Smooth muscle cell (in vitro differentiated cells): ENCODE results near the gene ELN. TPM values are rescaled to one million over a fixed set of nuclear protein-coding genes. Genes with fewer than 3 reads are reported as not detected.

Experiments used
- DNase-seq: peaks from one replicate; lab custom pipeline; 2025; ENCODE audit not compliant: unreplicated experiment; lab: John Stamatoyannopoulos, UW
- H2AFZ ChIP-seq: fragments of 200-600 bp; sonication (generic); 2 replicates; pipeline ENCODE4 v1.6.0; 2016; ENCODE audit warnings: antibody characterized with exemption, low read depth, mild to moderate bottlenecking
- H3F3A ChIP-seq: fragments of 200-600 bp; sonication (generic); 2 replicates; pipeline ENCODE4 v1.6.0; 2017; ENCODE audit warnings: antibody characterized with exemption, low read depth
- H3K27ac ChIP-seq: fragments of 200-600 bp; sonication (generic); 2 replicates; pipeline ENCODE4 v1.5.1; 2016; ENCODE audit warnings: low read depth, mild to moderate bottlenecking
- H3K27me3 ChIP-seq: fragments of 200-600 bp; sonication (generic); 2 replicates; pipeline ENCODE4 v1.6.1; 2016; ENCODE audit warnings: low read depth, mild to moderate bottlenecking
- H3K36me3 ChIP-seq: fragments of 200-600 bp; sonication (generic); 2 replicates; pipeline ENCODE4 v1.5.1; 2016; ENCODE audit warnings: low read depth
- H3K4me1 ChIP-seq: fragments of 200-600 bp; sonication (generic); 2 replicates; pipeline ENCODE4 v1.5.1; 2016; ENCODE audit warnings: low read depth
- H3K4me2 ChIP-seq: fragments of 200-600 bp; sonication (generic); 2 replicates; pipeline ENCODE4 v1.6.0; 2016; ENCODE audit warnings: mild to moderate bottlenecking
- H3K4me3 ChIP-seq: fragments of 200-600 bp; sonication (generic); 2 replicates; pipeline ENCODE4 v1.5.1; 2016; ENCODE audit warnings: mild to moderate bottlenecking
- H3K79me2 ChIP-seq: fragments of 200-600 bp; sonication (generic); 2 replicates; pipeline ENCODE4 v1.6.0; 2016; ENCODE audit warnings: low read depth, mild to moderate bottlenecking
- H3K9ac ChIP-seq: fragments of 200-600 bp; sonication (generic); 2 replicates; pipeline ENCODE4 v1.6.0; 2016; ENCODE audit warnings: low read depth
- H3K9me3 ChIP-seq: fragments of 200-600 bp; sonication (generic); replicated peaks from 2 replicates; pipeline ENCODE4 v1.5.1; 2016; ENCODE audit warnings: low read depth
- H4K20me1 ChIP-seq: fragments of 200-600 bp; sonication (generic); 2 replicates; pipeline ENCODE4 v1.6.0; 2016; ENCODE audit warnings: low read depth
- WGBS: methylation state at CpG from one replicate; pipeline ENCODE4 v1.1.7; 2016; ENCODE audit warnings: low lambda C conversion rate; 5-methylcytosine and 5-hydroxymethylcytosine counted together
- polyA plus RNA-seq: library from polyadenylated mRNA; unstranded; fragments of >200 nt; fragmentation: Nextera tagmentation; extraction: Ambion mirVana; gene quantifications from 2 replicates; pipeline ENCODE4 v1.2.1, GENCODE V29; 2016
- total RNA-seq: library from RNA; depleted of rRNA; stranded (reverse); fragments of >200 nt; gene quantifications from 2 replicates; pipeline ENCODE4 v1.2.3, GENCODE V29; 2014
- TF ChIP-seq, protein P1 (sequence below): fragments of 200-600 bp; sonication (generic); IDR thresholded peaks from 2 replicates; pipeline ENCODE4 v1.5.1; 2017; ENCODE audit warnings: borderline replicate concordance, mild to moderate bottlenecking, antibody characterized with exemption; ENCODE audit not compliant: insufficient read depth, poor library complexity, severe bottlenecking

The ELN gene
- total and polyA plus RNA-seq, 2 experiments from 2014 or later, result 0.13 TPM; not detected in 1

DNA sequence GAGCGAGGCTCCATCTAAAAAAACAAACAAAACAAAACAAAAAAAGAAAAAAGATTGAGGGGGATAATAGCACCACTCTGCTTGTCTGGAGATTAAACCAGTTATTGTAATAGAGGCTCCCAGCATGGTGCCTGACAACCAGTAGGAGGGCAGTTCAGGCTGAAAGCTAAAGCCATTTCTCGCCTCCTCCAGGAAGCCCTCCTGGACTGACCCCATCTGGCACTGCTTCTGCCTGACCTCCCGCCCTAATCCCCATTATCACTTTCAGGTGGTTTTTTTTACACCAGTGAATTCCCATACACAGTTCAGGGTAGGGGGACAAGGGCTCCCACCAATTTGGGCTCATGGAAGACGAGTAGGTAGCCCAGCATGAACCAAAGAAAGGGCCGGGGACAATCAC is 8.8 kb upstream of the ELN start:
- no peaks in the 10 kb centered on the region for H3K9me3 ChIP-seq
- H3F3A ChIP-seq, result no peaks in the 10 kb centered on the region
- H3K4me3 ChIP-seq, result no peak overlapping the region
- 90% methylated on average over 5 of the region's 5 CpGs for WGBS
- H3K27ac ChIP-seq, result no peak overlapping the region
- H3K36me3 ChIP-seq, result no peaks in the 10 kb centered on the region
- TF ChIP-seq, protein P1, sequence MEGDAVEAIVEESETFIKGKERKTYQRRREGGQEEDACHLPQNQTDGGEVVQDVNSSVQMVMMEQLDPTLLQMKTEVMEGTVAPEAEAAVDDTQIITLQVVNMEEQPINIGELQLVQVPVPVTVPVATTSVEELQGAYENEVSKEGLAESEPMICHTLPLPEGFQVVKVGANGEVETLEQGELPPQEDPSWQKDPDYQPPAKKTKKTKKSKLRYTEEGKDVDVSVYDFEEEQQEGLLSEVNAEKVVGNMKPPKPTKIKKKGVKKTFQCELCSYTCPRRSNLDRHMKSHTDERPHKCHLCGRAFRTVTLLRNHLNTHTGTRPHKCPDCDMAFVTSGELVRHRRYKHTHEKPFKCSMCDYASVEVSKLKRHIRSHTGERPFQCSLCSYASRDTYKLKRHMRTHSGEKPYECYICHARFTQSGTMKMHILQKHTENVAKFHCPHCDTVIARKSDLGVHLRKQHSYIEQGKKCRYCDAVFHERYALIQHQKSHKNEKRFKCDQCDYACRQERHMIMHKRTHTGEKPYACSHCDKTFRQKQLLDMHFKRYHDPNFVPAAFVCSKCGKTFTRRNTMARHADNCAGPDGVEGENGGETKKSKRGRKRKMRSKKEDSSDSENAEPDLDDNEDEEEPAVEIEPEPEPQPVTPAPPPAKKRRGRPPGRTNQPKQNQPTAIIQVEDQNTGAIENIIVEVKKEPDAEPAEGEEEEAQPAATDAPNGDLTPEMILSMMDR, result no peak
- no peaks in the 10 kb centered on the region for H3K79me2 ChIP-seq
- H3K9ac ChIP-seq, result no peak overlapping the region
- DNase-seq, result no peak
- H2AFZ ChIP-seq, result no peak overlapping the region
- no peaks in the 10 kb centered on the region for H3K27me3 ChIP-seq
- H3K4me1 ChIP-seq, result no peaks in the 10 kb centered on the region
- no peaks in the 10 kb centered on the region for H4K20me1 ChIP-seq
- no peak overlapping the region for H3K4me2 ChIP-seq

DNA sequence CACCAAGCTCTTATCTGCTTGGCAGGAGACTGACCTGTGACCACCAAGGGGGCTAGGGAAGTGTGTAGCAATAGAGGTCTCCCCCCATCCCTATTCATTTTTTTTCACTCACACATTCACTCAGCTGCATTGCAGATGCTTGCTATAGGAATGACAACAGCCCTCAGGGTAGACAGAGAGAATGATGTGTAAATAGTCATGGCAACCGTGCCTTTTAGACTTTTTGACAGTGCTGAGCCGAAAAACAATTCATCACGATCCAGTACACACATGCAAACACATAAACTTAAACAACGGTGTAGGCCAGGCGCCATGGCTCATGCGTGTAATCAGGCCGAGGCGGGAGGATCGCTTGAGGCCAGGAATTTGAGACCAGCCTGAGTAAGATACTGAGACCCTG is 7.6 kb upstream of the ELN start:
- no peaks in the 10 kb centered on the region for H3K36me3 ChIP-seq
- H3F3A ChIP-seq, result no peaks in the 10 kb centered on the region
- H3K9ac ChIP-seq, result no peak overlapping the region
- 93% methylated on average over 9 of the region's 9 CpGs for whole genome bisulfite sequencing
- H3K27me3 ChIP-seq, result no peaks in the 10 kb centered on the region
- H3K27ac ChIP-seq, result no peak overlapping the region
- H3K9me3 ChIP-seq, result no peaks in the 10 kb centered on the region
- TF ChIP-seq, protein P1, result no peak
- H3K4me1 ChIP-seq, result no peaks in the 10 kb centered on the region
- H4K20me1 ChIP-seq, result no peaks in the 10 kb centered on the region
- H3K4me3 ChIP-seq, result no peak overlapping the region
- DNase-seq, result no peak
- H2AFZ ChIP-seq, result no peak overlapping the region
- H3K79me2 ChIP-seq, result no peaks in the 10 kb centered on the region
- no peak overlapping the region for H3K4me2 ChIP-seq

DNA sequence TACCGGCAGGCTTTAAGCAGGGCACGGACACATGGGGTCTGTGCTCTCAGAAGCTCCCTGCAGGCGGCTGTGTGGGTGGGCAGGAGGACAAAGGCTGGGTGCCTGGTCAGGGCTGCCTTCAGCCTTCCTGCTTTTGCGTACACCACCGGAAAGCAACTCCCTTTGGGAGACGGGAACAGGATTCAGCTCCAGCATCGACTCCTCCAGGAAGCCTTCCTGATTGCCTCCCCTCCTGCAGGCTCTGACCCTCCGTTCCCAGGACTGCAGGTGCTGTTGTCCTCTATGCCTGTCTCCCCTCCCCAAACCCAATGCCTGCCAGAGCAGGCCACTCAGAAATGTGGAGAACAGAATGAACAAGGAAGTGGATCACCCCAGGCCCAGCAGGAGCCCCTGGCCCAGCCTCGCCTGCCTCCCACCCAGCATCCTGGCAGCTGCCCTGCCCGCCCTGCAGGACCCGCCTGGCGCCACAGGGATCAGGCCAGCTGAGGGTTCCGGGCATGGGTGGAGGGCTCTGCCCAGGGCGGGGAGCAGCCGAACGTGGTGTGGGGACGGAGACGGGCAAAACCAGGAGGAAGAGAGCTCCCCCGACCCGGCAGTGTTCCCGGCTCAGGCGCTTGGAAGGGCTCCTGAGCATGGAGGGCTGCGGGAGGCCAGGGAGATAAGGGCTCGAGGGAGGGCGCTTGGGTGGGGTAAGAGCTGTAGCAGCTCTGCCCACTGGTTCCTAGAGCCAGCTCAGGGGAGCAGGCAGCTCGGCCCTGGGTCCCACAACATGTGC is 6.2 kb upstream of the ELN start:
- Histone ChIP-seq H3K9ac (no peak overlapping the region), H3K9me3 (no peaks in the 10 kb centered on the region), H4K20me1 (no peaks in the 10 kb centered on the region), H3K4me3 (no peak overlapping the region), H3K79me2 (no peaks in the 10 kb centered on the region), H3K27me3 (no peaks in the 10 kb centered on the region), H3K4me1 (no peaks in the 10 kb centered on the region), H2AFZ (no peak overlapping the region), H3F3A (no peaks in the 10 kb centered on the region), H3K27ac (no peak overlapping the region), H3K36me3 (no peaks in the 10 kb centered on the region), H3K4me2 (no peak overlapping the region)
- 83% methylated on average over 16 of the region's 26 CpGs for WGBS
- TF ChIP-seq, protein P1, result no peak
- DNase-seq, result no peak

DNA sequence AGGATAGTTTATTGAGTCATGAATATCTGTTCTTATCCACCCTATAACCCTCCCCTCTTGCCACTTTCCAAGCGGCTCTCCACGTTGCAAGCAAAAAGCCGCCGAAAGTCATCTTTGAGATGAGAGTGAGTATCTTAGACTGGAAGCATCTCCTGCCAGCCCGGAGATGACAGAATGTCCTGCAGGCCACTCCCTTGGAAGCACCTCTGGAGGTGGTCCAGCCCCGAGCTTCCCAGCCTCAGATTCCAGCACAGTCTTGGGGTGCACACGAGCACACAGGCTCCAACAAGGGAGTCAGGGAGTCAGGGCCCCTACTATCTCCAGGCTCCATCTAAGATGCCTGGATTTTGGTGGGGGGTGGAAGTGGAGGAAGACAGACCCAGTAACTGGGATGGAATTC is 5.5 kb upstream of the ELN start:
- no peak overlapping the region for H3K4me3 ChIP-seq
- H3K36me3 ChIP-seq, result no peaks in the 10 kb centered on the region
- no peak overlapping the region for H2AFZ ChIP-seq
- no peaks in the 10 kb centered on the region for H3K4me1 ChIP-seq
- TF ChIP-seq, protein P1, result no peak
- H3K4me2 ChIP-seq, result no peak overlapping the region
- no peaks in the 10 kb centered on the region for H3K27me3 ChIP-seq
- H3K79me2 ChIP-seq, result no peaks in the 10 kb centered on the region
- no peaks in the 10 kb centered on the region for H3F3A ChIP-seq
- DNase-seq, result no peak
- H3K27ac ChIP-seq, result no peak overlapping the region
- H3K9me3 ChIP-seq, result no peaks in the 10 kb centered on the region
- no peaks in the 10 kb centered on the region for H4K20me1 ChIP-seq
- no peak overlapping the region for H3K9ac ChIP-seq
- WGBS, result 81% methylated on average over 7 of the region's 7 CpGs
